ENCODE measurements around the gene FAM53A.
A peak's percentile ranks its signal among the peaks of the same experiment; 100 is the strongest.

Gene FAM53A, protein sequence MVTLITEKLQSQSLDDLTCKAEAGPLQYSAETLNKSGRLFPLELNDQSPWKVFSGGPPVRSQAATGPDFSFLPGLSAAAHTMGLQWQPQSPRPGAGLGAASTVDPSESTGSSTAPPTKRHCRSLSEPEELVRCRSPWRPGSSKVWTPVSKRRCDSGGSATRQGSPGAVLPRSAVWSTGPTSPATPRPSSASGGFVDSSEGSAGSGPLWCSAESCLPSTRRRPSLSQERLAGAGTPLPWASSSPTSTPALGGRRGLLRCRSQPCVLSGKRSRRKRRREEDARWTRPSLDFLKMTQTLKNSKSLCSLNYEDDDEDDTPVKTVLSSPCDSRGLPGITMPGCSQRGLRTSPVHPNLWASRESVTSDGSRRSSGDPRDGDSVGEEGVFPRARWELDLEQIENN

DNA sequence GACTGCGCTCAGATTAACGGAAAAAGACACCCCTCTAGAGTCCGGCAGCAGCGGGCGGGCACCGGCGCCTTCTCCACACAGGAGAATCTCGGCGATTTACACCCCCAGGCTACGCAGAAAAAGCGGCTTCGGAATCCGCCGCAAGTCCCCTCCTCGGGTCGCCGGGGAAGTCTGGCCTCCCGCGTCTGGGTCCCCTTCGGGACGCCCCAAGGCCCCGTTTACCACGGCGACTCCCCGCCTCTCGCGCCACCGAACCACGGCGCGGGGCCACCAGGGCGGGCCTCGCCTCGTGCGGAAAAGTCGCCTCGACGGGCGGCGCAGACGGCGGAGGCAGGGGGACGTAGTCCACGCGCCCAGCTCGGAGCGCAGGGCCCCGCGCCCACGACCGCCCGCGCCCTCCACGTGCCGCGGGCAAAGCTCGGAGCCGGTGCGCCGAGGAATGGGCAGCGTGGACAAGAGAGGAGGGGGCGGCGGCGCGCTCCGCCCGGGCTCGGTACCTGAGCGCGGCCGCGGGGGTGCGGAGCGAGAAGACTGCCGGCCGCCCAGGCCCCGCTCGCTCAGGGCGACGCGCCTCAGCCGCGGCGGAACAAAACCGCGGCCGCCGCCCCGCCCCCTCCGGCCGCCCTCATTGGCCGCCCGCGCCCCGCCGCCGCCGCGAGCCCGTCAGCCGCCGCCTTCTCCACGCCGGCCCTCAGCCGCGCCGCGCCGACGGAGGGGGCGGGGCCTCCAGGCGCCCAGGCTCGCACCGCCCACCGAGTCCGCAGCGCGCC, at the start of gene FAM53A:
Gene FAM53A, minus strand, starts transcription at position 578 of the 770 bp plus-strand sequence. CDS start 15,572 bp downstream, outside the sequence.
- DNase-seq = peak; percentile 74

DNA sequence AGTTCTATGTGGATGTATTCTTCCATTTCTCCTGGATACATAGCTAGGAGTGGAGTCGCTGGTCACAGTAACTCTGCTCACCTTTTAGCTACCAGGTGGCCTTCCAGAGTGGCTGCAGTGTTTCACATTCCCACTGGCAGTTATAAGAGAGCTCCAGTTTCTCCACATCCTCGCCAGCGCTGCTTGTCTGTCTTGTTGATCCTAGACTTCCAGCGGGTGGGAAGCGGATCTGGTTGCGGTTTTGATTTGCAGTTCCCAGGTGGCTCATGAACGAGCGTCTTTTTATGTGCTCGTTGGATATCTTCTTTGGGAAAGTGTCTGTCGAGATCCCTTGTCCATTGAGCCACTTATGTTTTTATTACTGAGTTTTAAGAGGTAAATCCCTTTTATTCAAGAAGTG, 48.8 kb upstream of the FAM53A start:
- DNase-seq = no peak

DNA sequence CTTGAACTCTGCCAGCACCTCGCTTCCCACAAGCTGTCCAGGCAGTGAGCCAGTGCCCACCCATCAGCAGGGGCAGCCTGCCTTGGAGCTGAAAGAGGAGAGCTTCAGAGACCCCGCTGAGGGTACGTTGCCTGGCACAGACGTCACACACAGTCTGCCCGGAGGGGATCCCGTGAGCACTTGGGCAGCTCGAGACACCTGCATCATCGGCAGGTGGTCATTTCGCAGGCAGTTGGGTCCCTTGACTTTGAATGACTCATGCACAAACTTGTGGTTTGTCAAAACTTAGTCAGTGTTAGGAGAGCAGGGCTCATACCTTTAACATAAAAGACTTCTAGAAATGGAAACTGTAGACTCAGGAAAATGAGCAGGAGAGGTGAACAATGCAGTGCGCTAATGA, 47.1 kb upstream of the FAM53A start:
- no peak for DNase-seq

DNA sequence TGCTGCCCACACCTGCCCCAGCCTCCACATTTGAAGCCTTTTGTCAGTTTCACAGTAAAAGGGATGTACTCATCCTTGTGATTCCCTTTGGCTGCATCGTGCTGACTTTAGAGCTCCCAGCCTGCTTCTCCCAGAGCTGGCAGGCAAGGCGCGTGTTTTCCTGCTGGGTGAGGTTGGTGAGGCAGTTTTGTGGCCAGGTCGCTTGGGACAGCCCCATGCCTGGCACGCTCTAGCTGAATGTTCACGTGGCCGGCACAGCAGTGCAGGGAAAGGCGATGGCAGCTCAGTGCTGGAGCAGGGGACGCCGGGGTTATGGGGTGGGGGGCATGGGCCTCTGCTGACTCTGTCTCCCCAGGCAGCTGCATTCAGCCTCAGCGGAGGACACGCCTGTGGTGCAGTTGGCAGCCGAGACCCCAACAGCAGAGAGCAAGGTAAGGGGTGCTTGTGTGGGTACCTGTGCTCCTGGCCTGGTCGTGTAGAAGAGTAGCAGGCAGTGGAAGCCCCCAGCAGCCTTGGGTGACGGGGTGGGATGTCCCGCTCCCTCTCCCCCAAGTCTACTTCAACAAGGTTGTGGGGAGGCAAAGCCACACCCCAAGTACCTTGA, 46.5 kb upstream of the FAM53A start:
- no peak for DNase-seq

DNA sequence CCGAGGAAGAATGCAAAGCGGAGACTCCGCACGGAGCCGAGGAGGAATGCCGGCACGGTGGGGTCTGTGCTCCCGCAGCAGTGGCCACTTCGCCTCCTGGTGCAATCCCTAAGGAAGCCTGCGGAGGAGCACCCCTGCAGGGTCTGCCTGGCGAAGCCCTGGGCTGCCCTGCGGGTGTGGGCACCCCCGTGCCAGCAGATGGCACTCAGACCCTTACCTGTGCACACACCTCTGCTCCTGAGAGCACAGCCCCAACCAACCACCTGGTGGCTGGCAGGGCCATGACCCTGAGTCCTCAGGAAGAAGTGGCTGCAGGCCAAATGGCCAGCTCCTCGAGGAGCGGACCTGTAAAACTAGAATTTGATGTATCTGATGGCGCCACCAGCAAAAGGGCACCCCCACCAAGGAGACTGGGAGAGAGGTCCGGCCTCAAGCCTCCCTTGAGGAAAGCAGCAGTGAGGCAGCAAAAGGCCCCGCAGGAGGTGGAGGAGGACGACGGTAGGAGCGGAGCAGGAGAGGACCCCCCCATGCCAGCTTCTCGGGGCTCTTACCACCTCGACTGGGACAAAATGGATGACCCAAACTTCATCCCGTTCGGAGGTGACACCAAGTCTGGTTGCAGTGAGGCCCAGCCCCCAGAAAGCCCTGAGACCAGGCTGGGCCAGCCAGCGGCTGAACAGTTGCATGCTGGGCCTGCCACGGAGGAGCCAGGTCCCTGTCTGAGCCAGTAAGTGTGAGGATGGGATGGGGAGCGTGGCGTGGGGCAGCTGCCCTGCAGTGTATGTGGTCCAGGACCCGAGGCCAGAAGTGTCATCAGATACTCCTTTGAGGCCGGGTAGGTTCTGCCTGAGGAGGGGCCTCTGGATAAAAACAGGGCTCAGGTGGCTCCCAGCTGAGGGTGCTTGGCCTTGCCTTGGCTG, 44.2 kb upstream of the FAM53A start:
- no peak for DNase-seq

DNA sequence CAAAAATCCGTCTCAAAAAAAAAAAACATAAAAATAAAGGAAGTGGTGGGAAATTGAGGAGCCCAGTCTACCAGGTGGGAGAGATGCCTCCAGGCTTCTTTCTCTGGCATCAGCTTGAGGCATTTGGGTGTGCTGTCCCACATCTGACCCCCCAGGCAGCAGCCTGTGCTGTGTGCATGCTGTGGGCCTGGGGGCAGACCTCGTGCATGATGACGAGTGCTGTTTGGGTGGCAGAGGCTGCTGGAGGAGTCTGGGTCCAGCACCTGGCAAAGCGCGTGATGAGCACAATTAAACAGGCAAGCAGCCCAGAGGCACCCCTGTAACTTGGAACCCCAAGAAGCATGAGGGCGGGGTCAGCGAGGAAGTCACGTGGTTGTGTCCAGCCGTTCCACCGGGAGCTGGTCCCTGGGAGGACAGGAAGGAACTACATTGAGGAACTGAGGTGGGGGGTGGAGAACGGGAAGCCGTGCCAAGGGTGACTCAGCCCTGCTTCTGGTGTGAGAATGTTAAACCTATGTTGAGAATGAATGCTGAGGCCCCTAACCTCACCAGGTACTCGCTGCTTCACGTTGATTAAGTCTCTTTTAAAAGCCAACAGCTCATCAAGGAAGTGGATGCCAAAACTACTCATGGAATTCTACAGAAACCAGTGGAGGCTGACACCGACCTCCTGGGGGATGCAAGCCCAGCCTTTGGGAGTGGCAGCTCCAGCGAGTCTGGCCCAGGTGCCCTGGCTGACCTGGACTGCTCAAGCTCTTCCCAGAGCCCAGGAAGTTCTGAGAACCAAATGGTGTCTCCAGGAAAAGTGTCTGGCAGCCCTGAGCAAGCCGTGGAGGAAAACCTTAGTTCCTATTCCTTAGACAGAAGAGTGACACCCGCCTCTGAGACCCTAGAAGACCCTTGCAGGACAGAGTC, 43.3 kb upstream of the FAM53A start:
- no peak for DNase-seq

DNA sequence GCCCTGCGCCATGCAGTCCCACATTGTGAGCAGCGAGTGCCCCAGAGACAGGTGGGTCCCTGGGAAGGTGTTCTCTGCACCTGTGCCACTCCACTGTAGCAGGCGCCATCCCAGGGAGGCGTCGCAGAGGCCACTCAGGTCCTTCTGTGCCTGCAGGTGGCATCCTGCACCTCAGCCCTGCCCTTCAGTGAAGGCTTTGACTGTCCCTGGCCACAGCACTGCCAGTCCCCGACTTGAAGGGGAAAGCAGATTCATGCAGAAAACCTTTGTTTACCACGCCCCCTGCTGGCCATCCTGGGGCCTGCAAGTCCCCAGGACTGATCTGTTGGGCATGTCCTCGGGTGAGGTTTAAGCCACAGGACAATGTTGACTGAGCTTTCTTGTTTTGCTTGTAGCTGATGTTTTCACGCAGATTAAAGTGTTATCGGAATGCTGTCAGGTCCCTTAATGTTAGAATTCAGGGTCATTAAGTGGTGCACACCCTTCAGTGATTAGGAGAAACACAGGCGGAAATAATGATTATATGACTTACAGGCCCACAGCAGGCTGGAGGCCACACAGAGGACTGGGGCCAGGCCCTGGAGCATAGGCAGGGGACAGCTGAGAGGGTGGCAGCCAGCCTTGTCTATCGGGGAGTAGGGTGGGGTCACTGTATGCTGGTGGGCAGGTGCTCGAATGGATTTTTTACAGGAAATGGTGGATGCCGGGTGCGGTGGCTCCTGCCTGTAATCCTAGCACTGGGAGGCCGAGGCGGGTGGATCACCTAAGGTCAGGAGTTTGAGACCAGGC, 42.2 kb upstream of the FAM53A start:
- DNase-seq = peak; percentile 22

DNA sequence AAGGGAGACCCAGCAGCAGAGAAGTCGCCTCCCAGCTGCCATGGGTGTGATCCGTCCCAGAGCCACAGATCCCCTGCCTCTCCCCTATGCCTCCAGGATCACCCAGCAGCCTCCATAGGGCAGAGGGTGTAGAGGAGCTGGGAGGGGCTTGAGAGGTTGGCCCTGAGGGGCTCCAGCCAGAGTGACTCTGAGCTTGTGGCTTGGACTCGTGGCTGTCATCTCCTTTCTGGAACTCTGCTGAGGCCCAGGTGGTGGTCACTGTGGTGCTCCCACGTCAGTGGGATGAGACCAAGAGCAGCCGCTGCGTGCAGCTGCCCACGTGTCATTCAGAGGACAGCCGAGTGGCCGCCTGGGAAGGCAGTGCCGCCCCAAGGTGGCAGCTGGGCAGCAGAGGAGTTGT, 41.4 kb upstream of the FAM53A start:
- no peak for DNase-seq

DNA sequence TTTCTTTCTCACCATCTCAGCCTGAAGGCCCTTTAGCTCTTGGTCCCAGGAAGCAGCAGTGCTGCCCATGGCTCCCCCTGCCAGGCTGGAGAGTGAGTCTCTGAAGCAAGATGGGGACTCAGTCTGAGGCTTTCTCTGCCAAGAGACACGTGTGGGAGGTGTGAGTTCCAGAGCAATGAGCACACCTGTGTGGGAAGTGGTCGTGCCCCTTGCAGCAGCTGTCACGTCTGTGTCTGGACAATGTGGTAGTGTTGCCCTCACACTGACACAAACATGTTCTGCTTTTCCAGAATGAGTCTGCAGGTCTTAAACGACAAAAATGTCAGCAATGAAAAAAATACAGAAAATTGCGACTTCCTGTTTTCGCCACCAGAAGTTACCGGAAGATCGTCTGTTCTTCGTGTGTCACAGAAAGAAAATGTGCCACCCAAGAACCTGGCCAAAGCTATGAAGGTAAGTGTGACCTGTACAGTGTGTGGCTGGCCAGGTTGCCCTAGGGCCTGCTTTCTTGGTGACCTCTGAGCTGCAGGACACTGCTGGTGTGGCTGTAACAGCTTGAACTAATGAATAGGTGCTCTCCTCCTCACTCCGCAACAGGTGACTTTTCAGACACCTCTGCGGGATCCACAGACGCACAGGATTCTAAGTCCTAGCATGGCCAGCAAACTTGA, 39.2 kb upstream of the FAM53A start:
- DNase-seq = no peak

DNA sequence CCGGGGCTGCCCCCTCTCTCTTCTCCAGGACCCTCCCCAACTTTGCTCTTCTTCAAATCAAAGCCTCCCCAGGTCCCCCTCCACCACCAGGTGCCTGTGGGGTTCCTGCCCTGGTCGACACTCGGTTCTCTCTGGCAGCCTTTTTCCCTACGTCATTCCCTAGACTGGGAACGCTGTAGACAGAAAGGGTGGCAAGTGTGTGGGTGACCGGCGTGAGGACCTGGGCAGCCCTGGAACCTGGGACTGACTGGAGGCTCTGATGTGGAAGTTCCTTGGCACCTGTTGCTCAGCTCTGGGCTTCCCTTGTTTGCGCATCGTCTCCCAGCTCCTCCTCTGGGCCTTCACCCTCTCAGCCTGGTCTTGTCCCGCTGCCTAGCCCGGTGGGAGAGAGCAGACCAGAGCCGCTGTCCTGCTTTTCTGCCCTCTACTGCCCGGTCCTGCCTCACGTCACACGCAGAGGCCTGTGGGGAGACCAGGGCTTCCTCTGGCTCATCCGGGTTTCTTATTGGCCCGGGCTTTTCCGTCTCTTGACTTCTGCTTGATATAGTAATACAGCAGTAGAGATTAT, 38.5 kb upstream of the FAM53A start:
- no peak for DNase-seq

DNA sequence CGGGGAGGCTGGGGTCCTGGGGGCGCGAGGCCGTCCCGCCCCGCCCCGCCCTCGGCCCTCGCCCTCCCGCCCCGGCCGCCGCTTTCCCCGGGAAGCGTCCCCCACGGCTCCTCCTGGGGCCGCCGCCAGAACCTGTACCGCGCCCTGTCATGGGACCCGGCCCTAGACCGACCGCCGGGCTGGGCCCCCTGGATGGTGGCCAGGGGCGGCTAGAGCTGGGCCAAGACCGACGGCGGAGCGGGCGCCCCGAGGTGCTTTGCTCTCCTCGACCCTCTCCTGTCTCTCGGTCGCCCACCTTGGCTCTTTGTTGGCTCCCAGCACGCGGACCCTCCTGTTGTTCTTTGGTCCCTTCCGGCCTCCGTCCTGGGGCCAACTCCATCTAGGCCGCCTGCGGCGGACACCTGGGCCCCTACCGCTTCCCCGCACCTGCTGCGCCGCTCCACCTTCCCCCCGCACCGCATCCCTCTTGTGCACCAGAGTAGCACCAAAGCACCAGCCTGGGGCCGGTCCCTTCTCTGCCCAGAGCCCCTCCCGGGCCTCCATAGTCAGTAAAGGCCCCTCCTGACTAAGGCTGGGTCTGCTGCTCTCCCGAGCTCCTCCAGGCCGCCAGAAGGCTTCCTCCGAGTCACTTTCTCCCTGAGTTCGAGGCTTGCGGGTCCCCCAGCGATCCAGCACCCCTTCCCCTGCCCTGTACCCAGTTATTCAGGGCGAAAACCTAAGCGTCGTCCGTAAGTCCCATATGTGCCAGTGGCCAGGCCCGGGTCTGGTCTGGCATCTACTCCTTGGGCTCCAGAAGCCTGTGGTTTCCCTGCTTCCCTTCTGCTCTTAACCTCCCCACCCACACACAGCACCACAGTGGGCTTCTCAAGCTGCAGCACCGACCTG, 37.8 kb upstream of the FAM53A start:
- DNase-seq = no peak

DNA sequence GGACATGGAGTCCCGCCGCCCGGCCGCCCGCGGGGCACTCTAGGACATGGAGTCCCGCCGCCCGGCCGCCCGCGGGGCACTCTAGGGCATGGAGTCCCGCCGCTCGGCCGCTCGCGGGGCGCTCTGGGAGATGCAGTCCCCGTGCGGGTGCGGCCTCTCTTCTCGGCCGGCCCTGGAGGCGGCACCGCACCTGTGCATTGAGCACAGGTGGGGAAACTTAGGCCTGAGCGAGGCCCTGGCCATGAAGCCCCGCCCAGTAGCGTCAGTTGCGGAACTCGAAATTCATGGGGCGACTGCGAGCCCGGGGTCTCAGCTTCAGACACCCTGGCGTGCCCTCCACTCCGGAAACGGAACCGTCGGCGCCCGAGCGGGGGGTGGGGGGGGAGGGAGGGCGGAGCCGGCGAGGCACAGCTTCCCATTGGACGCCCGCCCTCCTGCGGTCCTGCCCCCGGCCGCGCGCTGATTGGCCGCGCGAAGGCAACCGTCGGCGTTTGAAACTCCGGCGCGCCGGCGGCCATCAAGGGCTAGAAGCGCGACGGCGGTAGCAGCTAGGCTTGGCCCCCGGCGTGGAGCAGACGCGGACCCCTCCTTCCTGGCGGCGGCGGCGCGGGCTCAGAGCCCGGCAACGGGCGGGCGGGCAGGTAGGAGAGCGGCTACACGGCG, 37.0 kb upstream of the FAM53A start, which contains the start of the genes TACC3 and TMEM129:
Gene TACC3, plus strand, starts transcription at position 519 of the 663 bp plus-strand sequence. CDS start 1,901 bp downstream, outside the sequence.
Gene TMEM129, minus strand, starts transcription at position 321 of the 663 bp plus-strand sequence. CDS start 486 bp downstream, outside the sequence.
- peak; percentile 91 for DNase-seq

DNA sequence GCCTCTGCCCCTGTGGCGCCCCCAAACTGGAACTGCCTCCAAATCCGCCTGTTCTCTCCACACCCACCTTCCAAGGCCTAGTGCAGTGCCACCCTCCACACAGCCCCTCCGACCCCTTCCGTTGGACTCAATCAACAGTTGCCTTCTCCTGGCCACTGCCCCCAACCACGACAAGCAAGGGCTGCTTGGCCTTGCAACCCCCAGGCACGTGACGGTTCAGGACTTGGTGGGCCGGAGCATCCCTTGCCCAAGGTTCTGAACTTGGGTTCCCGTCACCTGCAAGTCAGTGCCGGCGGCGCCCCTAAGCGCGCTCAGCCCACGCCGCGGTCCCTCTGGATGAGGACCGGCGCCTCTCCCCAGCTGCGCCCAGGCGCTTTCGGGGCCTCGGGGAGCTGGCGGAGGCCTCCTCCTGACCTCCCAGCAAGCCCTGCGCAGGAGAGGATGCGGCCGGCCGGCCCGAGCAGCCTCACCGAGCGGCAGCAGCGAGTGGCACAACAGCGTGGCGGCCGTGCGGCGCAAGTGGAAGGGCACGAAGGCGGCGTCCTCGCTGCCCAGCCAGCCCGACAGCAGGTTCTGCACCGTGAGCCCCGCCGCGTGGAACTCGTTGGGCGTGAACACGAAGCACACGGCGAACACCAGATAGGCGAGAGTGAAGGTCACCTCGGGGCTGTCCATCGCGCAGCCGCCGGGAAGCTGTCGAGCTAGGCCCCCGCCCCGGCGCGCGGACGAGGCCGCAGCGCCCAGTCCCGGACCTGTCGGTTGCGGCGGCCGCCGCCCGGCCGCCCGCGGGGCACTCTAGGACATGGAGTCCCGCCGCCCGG, 36.3 kb upstream of the FAM53A start:
- DNase-seq = no peak

DNA sequence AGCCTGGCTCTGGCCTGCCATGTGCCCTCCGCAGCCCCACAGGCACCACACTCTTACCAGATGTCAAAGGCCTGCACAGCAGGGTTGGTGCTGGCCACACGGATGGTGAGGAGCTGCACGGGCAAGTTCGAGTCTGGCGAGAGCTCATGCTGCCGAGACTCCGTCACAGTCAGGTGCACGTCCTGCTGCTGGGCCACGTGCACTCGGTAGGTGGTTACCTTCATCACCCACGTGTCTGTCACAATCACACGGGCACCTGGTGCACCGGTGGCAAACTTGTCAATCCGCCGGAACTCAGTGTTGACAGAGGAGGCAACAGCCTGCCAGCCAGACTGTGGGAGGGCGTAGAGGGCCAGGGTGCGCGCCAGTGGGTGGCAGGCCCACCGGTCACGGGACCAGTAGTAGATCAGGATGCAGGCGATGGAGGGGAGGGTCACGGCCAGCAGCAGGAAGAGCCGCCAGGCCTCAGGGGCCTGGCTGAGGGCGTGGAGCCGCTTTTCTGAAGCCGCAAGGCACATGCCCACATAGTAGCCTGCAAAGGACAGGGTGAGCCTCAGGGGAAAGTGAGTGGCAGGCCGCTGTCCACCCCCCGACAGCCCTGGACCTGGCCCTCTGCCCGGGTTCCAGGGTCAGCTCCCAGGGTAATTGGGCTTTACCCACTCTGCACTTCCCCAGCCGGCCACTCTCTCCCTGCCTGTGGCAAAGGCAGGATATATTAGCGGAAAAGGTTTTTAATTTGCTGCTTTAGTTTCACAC, 34.2 kb upstream of the FAM53A start:
- no peak for DNase-seq

DNA sequence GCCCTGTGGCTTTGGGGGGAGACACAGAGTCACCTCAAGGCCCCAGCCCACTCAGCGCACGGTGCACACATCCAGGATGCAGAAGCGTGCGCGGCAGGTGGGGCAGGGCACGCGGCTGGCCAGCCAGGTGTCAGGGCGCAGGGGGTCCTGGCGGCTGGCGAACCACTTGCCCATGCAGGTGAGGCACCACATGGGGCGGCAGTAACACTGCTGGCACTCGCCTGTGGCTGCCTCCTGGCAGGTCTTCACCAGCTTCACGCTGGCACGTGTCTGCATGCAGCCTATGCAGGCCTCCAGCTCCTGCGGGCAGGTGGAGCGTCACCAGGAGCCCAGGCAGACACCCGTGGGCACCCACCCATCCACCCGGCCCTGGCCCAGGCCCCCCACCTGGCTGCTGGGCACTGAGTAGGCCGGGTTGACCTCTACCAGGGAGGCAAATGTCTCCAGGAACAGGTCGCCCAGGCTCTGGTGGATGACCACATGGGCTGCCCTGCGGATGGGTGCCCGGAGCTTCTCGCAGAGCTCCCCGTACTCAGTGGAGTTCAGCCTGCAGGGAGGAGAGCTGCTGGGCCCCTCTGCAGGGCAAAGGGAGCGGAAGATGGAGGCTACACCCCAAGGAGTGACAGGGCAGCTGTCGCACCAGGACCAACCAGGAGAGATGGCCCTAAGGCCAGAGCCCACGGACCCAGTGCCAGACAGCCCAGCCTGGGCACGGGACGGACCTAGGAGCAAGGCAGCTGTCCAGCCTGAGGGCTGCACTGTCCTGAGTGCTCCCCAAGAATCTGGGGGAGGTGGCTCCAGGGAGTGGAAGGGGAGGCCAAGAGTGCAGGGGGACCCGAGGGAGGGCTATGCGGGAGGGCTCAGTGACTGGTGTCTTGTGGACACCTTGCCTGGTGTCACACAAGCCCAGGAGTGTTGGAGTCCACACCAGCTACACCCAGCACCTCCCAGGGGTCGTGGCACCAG, 33.3 kb upstream of the FAM53A start:
- no peak for DNase-seq
